Neural cell (in vitro differentiated cells): ENCODE results near the gene NSF.
"Not testable (repeated sequence)": the region's sequence is repeated elsewhere in the genome, so short reads cannot be mapped to it uniquely, and the experiment has no call there.

Source experiments
- EP300 ChIP-seq: fragments of 450-650 bp; conservative IDR thresholded peaks from 2 replicates; pipeline ENCODE4 v1.6.1; 2014; ENCODE audit warnings: antibody characterized with exemption, mild to moderate bottlenecking, moderate library complexity; ENCODE audit not compliant: poor library complexity, severe bottlenecking
- EZH2 ChIP-seq: fragments of 200-600, 300-800 bp; shearing (Covaris generic), sonication (generic); IDR thresholded peaks from 2 replicates; pipeline ENCODE4 v1.6.1; 2014; ENCODE audit warnings: antibody characterized with exemption, low read length, borderline replicate concordance, mild to moderate bottlenecking; ENCODE audit not compliant: insufficient read depth, poor library complexity, severe bottlenecking
- MXI1 ChIP-seq: fragments of 450-650 bp; conservative IDR thresholded peaks from 2 replicates; pipeline ENCODE4 v1.6.1; 2014; ENCODE audit warnings: antibody characterized with exemption, mild to moderate bottlenecking; ENCODE audit not compliant: poor library complexity, severe bottlenecking
- POLR2AphosphoS5 ChIP-seq: IDR thresholded peaks from 2 replicates; pipeline ENCODE4 v1.6.1; 2012
- RAD21 ChIP-seq: fragments of 450-650 bp; conservative IDR thresholded peaks from 2 replicates; pipeline ENCODE4 v1.6.1; 2014; ENCODE audit warnings: antibody characterized with exemption, mild to moderate bottlenecking, moderate library complexity
- SMC3 ChIP-seq: fragments of 450-650 bp; conservative IDR thresholded peaks from 2 replicates; pipeline ENCODE4 v1.6.1; 2014; ENCODE audit warnings: antibody characterized with exemption, mild to moderate bottlenecking, moderate library complexity; ENCODE audit not compliant: poor library complexity
- TF ChIP-seq, protein P1 (sequence below): fragments of 450-650 bp; IDR thresholded peaks from 2 replicates; pipeline ENCODE4 v1.5.1; 2014; ENCODE audit warnings: antibody characterized with exemption, mild to moderate bottlenecking, moderate library complexity; ENCODE audit not compliant: poor library complexity, severe bottlenecking

DNA sequence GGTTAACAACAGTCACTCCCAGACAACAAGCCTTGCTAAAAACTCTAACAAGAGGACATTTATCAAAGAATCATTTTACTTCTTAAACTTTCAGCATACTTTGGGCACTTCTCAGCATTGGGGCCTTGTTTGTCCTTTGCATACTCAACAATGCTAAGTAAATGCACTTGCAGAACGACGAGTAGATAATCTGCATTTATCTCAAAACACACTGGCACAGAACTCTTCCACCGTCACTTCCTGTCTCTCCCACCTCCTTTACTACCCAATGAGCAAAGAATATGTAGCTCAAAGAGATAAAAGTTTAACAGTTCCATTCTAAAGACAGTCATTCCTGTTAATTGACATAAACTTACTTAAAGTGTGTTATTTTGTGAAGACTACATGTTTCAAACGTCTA is 69.2 kb downstream of the NSF start:
- TF ChIP-seq, protein P1, sequence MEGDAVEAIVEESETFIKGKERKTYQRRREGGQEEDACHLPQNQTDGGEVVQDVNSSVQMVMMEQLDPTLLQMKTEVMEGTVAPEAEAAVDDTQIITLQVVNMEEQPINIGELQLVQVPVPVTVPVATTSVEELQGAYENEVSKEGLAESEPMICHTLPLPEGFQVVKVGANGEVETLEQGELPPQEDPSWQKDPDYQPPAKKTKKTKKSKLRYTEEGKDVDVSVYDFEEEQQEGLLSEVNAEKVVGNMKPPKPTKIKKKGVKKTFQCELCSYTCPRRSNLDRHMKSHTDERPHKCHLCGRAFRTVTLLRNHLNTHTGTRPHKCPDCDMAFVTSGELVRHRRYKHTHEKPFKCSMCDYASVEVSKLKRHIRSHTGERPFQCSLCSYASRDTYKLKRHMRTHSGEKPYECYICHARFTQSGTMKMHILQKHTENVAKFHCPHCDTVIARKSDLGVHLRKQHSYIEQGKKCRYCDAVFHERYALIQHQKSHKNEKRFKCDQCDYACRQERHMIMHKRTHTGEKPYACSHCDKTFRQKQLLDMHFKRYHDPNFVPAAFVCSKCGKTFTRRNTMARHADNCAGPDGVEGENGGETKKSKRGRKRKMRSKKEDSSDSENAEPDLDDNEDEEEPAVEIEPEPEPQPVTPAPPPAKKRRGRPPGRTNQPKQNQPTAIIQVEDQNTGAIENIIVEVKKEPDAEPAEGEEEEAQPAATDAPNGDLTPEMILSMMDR: not testable (repeated sequence)
- not testable (repeated sequence) for TF ChIP-seq EZH2, RAD21, MXI1, EP300, SMC3, POLR2AphosphoS5
